GM06990 (cell line): ENCODE data around the gene MEGF11.

ENCODE experiments used
- DNase-seq: peaks from one replicate; pipeline ENCODE4 v3.0.0-alpha.2; 2011; ENCODE audit not compliant: insufficient read length; ENCODE audit errors: extremely low read depth
- H3K27me3 ChIP-seq: replicated peaks from 2 replicates; pipeline ENCODE4 v1.6.0; 2011; ENCODE audit warnings: low read length; ENCODE audit not compliant: control insufficient read depth, insufficient read depth
- H3K36me3 ChIP-seq: 2 replicates; pipeline ENCODE4 v1.5.1; 2011; ENCODE audit warnings: low read length; ENCODE audit not compliant: control insufficient read depth, insufficient read depth
- H3K4me3 ChIP-seq: replicated peaks from 2 replicates; pipeline ENCODE4 v1.5.1; 2011; ENCODE audit warnings: low read depth, mild to moderate bottlenecking, control low read depth, low read length
- TF ChIP-seq, protein P1 (sequence below): IDR thresholded peaks from 2 replicates; pipeline ENCODE4 v1.5.1; 2011; ENCODE audit warnings: low read length, control low read depth, mild to moderate bottlenecking, inconsistent platforms; ENCODE audit not compliant: insufficient read depth, poor library complexity, severe bottlenecking

Gene MEGF11

DNA sequence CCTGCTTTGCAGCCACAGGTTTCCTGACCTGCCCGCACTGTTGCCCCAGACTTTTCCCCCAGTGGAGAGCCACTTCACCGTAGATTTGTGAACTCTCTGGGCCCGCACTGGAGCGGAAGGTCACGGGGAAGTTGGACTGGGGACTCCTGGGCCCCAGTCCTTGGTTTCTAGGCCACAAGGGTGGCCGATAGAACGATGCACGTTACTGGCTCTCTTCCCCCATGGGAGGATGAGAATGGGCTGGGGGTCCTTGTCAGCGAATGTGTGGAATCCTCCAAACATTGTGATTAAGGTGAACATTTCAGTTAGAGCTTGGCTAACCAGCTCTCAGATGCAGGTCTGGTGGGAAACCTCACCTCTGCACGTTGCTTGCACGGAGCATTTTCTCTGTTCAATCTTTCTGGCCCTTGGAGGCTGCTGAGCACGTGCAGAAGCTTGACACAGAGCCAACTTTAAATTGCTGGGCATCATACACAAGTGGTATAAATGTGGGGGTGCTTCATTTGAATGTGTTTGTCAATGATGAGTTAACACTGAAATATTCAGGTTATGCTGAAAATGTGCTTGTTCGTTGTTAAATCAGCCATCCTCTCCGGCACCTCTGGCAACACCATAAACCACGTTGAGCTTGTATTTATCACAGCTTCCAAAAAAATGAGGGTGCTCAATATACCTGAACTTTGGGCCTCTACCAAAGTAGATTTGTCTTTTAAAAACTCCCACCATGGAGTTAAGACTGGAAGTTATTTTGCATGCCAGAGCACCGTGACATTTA is 40.8 kb upstream of the MEGF11 start:
- TF ChIP-seq, protein P1, sequence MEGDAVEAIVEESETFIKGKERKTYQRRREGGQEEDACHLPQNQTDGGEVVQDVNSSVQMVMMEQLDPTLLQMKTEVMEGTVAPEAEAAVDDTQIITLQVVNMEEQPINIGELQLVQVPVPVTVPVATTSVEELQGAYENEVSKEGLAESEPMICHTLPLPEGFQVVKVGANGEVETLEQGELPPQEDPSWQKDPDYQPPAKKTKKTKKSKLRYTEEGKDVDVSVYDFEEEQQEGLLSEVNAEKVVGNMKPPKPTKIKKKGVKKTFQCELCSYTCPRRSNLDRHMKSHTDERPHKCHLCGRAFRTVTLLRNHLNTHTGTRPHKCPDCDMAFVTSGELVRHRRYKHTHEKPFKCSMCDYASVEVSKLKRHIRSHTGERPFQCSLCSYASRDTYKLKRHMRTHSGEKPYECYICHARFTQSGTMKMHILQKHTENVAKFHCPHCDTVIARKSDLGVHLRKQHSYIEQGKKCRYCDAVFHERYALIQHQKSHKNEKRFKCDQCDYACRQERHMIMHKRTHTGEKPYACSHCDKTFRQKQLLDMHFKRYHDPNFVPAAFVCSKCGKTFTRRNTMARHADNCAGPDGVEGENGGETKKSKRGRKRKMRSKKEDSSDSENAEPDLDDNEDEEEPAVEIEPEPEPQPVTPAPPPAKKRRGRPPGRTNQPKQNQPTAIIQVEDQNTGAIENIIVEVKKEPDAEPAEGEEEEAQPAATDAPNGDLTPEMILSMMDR: no peak
- Histone ChIP-seq H3K4me3 (peak overlapping the region; percentile 73), H3K36me3 (no peaks in the 10 kb centered on the region; the same call in 1 of the 2 replicates), H3K27me3 (no peaks in the 10 kb centered on the region)
- DNase-seq: no peak

DNA sequence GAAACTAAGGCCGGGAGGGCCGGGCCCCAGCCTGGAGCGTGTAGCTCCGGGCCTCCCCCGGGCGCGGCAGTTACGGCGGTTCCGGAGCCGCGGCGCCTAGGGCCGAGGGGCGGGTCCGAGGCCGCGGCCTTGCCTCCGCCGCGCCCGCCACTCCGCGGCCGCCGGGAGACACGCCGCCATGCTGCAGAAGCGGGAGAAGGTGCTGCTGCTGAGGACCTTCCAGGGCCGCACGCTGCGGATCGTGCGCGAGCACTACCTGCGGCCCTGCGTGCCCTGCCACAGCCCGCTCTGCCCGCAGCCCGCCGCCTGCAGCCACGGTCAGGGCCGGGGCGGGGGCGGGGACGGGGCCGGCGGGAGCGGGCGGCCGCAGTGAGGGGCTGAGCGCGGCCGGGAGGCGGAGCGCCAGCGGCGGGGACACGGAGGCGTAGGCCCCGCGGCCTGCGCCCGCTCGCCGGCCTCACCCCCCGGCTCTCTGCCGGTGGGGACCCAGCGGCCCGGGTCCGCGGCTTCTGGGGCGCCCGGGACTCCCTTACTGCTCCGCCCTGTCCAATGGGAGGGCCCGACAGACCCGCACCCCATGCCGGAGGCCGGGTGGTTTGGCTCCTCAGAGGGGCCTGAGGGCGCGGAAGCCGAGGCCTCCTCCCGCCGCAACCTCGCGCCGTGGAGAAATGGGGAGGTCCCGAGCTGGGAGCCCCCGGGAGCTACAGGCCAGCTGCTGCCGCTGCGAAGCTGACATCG is 40.0 kb upstream of the MEGF11 start, which contains the start of gene DIS3L:
DIS3L (plus strand) TSS at position 150 of the 738 bp plus-strand sequence; CDS start at position 179, 29 bp downstream.
- H3K4me3 ChIP-seq: peak within 1 kb of the TSS; percentile 73
- peak; percentile 86 for DNase-seq
- TF ChIP-seq, protein P1: no peak
- no peaks in the 10 kb centered on the region for H3K27me3 ChIP-seq
- H3K36me3 ChIP-seq: no peaks in the 10 kb centered on the region

DNA sequence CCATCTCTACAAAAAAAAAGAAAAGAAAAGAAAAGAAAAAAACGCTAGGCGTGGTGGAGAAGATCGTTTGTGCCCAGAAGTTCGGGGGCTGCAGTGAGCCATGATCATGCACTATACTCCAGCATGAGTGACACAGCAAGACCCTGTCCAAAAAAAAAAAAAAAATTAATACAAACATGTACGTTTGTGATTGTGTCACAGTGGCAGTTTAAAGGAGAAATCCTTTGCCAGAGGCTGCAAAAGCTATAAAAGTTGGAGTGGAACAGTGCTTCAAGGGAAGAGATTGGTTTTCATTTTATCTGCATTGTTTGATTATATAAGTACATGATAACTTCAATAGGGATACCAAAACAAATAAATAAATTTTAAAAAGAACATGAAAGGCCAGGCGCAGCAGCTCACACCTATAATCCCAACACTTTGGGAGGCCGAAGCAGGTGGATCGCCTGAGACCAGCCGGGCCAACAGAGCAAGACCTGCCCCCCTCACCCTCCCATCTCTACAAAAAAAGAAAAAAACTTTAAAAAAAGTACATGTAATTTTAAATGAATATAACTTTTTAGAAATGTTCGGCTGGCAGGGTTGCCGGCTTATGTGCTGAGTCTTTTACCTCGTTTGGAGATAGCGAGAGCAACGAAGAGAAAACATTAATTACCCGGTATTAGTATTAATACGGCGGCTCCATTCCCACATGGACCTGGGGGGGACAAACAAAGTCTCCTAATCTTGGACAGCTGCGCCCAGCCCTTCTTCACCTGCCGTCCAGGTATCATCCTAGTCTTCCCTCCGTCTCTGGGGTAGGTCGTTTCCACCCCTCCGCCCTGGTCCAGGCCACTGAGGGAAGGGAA is 39.2 kb upstream of the MEGF11 start:
- peak overlapping the region; percentile 73 for H3K4me3 ChIP-seq
- H3K27me3 ChIP-seq: no peaks in the 10 kb centered on the region
- no peak for DNase-seq
- TF ChIP-seq, protein P1: no peak
- no peaks in the 10 kb centered on the region for H3K36me3 ChIP-seq

DNA sequence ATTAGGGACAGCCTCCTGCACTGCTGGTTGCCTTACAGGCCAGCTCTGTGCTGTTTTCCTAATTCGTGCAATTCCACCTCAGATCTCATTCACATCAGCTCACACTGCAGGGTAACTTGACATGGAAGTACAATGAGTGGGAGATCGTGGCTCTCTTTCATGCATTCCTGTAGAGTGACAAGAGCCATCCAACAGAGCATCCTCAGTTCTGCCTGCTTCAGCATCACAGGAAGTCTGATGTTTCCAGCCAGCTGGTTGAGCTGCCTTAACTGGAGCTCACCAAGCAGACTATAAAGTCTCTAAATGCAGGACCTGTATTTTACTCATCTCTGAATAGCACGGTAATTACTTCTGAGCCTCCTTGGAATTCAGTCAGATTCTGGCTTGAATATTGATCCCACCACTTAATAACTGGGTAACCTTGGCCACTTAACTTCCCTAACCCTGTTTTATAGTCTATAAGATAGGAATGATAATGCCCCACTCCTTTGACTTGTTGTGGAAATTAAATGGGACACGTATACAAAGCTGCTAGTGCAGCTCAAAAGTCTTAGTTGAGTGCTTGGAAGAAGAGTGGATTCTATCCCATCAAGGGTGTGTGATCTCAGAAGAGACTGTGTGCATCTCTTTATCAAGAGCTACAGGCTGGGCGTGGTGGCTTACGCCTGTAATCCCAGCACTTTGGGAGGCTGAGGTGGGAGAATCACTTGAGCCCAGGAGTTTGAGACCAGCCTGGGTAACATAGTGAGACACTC is 38.4 kb upstream of the MEGF11 start:
- H3K36me3 ChIP-seq: no peaks in the 10 kb centered on the region
- TF ChIP-seq, protein P1: no peak
- no peak overlapping the region for H3K4me3 ChIP-seq
- no peak for DNase-seq
- H3K27me3 ChIP-seq: no peaks in the 10 kb centered on the region

DNA sequence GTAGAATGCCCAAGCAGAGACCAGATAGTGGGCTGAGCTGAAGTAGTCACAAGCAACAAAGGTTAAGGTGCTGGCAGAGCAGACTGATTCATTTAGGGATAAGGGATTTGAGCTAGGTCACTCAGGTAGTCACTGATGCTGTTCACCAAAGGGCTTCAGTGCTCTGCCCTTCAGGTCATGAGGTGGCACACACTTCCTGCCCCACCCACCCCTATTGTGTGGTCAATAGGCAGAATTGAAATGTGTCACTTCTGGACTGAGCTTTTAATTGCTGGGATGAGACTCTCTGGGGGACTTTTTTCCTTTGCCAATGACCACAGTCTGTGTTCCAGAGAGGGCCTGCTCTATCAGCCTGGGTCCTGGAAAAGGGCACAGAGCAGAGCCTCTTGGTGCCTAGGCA is 37.0 kb upstream of the MEGF11 start:
- Histone ChIP-seq H3K4me3 (no peak overlapping the region), H3K36me3 (no peaks in the 10 kb centered on the region), H3K27me3 (no peaks in the 10 kb centered on the region)
- TF ChIP-seq, protein P1: no peak
- DNase-seq: no peak
